Thoracic aorta (tissue), 2 donors: ENCODE data around the gene CRISPLD2. TPM values are rescaled to one million over a fixed set of nuclear protein-coding genes. Genes with fewer than 3 reads are reported as not detected.

ENCODE experiments used
- ATAC-seq: fragments of 150-250 bp; one replicate; pipeline ENCODE4 v1.8.0; 2017; ENCODE audit warnings: low read depth; ENCODE audit not compliant: insufficient number of reproducible peaks, low FRiP score
- DNase-seq: peaks from one replicate; pipeline ENCODE4 v3.0.0-alpha.2; 2020; ENCODE audit warnings: low spot score
- H3K27ac ChIP-seq, 2 donors: fragments of 200-600 bp; sonication (generic); 1 replicate in 1 of 2; 2 replicates in 1 of 2; pipeline ENCODE4 v1.5.1; 2016; ENCODE audit warnings: mild to moderate bottlenecking in 2 of 2, moderate library complexity in 2 of 2
- H3K27me3 ChIP-seq: fragments of 200-600 bp; sonication (generic); replicated peaks from 2 replicates; pipeline ENCODE4 v1.6.0; 2016; ENCODE audit warnings: mild to moderate bottlenecking; ENCODE audit not compliant: insufficient read depth
- H3K36me3 ChIP-seq: fragments of 200-600 bp; sonication (generic); one replicate; pipeline ENCODE4 v1.5.1; 2016
- H3K4me1 ChIP-seq, 2 donors: fragments of 200-600 bp; sonication (generic); 1 replicate in 1 of 2; 2 replicates in 1 of 2; pipeline versions ENCODE4 v1.5.1 to v1.6.0; 2016; ENCODE audit warnings: low read depth in 2 of 2, mild to moderate bottlenecking in 1 of 2; ENCODE audit not compliant: control insufficient read depth in 1 of 2
- H3K4me3 ChIP-seq: fragments of 200-600 bp; sonication (generic); 2 replicates; pipeline ENCODE4 v1.5.1; 2016; ENCODE audit warnings: mild to moderate bottlenecking
- H3K9me3 ChIP-seq: fragments of 200-600 bp; sonication (generic); 2 replicates; pipeline ENCODE4 v1.5.1; 2016
- total RNA-seq, 2 donors: library from RNA; depleted of rRNA; stranded (reverse); fragments of >200 nt; gene quantifications; one replicate each; pipeline versions ENCODE4 v1.1.0 to v1.2.3, GENCODE V29; 2016
- TF ChIP-seq, protein P1 (sequence below): fragments of 200-600 bp; sonication (generic); IDR thresholded peaks from one replicate; pipeline ENCODE4 v1.5.1; 2019; ENCODE audit warnings: antibody characterized with exemption

Gene CRISPLD2
- total RNA-seq, 2 donors from 2014 or later, result 116 to 390 TPM

DNA sequence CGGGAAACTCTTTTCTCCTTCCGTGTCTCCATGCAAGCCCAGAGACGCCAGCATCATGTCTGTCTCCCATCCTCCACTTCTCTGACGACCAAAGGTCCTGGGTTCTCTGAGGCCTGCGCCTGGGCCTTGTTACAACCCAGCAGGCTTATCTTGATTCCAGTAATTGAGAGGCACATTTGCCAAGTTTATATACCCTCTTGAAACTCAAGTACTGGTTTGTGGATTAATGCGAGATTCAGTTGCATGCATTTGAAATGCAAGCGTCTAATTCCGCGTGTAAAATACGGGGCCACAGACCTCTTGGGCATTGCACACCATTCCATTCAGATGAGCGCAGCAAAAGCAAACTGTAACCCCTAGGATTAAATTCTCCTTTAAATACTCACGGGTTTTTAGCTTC, 28.7 kb upstream of the CRISPLD2 start:
- TF ChIP-seq, protein P1, sequence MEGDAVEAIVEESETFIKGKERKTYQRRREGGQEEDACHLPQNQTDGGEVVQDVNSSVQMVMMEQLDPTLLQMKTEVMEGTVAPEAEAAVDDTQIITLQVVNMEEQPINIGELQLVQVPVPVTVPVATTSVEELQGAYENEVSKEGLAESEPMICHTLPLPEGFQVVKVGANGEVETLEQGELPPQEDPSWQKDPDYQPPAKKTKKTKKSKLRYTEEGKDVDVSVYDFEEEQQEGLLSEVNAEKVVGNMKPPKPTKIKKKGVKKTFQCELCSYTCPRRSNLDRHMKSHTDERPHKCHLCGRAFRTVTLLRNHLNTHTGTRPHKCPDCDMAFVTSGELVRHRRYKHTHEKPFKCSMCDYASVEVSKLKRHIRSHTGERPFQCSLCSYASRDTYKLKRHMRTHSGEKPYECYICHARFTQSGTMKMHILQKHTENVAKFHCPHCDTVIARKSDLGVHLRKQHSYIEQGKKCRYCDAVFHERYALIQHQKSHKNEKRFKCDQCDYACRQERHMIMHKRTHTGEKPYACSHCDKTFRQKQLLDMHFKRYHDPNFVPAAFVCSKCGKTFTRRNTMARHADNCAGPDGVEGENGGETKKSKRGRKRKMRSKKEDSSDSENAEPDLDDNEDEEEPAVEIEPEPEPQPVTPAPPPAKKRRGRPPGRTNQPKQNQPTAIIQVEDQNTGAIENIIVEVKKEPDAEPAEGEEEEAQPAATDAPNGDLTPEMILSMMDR, result no peak
- Histone ChIP-seq H3K9me3 (no peaks in the 10 kb centered on the region), H3K36me3 (no peaks in the 10 kb centered on the region), H3K27me3 (no peaks in the 10 kb centered on the region), H3K4me1 (peaks cover 0 to 13% of the 10 kb centered on the region in 2 donors), H3K4me3 (no peak overlapping the region), H3K27ac (no peak overlapping the region)
- no peak for ATAC-seq
- no peak for DNase-seq

DNA sequence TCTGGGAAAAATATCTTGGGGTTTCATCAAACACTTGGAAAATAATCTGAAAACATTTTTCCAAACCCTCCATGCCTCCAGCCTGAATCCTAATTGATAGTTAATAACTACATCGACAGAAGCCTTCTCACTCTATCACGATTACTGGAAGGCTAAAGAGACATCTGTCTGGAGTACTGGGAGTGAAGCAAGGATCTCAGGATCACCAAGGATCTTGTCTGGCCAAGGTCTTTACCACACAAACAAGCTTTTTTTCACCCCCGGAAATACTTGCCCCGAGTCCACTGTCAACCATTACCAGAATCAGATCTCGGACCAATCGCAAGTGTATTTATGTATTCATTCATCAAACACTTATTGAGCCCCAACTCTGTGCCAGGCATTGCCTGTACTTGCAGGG, 28.3 kb upstream of the CRISPLD2 start:
- no peaks in the 10 kb centered on the region for H3K27me3 ChIP-seq
- H3K4me3 ChIP-seq, result no peak overlapping the region
- DNase-seq (no peak), ATAC-seq (no peak)
- H3K36me3 ChIP-seq, result no peaks in the 10 kb centered on the region
- H3K9me3 ChIP-seq, result no peaks in the 10 kb centered on the region
- TF ChIP-seq, protein P1, result no peak
- H3K27ac ChIP-seq, result no peak overlapping the region
- peaks cover 0 to 9% of the 10 kb centered on the region in 2 donors for H3K4me1 ChIP-seq

DNA sequence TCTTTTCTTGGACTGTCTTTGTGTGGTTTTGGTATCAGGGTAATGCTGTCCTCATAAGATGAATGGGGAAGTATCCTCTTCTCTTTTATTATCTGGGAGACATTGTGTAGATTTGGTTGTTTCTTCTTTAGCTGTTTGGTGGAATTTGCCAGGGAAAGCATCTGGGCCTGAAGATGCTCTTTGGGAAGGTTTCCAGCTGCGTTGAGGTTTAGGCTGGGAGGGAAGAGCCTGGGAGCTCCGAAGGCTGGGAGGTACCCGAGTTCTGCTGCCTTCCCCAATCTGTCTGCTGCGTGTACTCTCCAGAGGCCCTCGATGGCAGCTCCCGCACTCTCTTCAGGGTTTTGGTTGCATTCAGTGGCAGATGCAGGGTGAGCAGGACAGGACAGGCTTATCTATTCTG, 25.6 kb upstream of the CRISPLD2 start:
- no peak overlapping the region for H3K27ac ChIP-seq
- no peaks in the 10 kb centered on the region for H3K9me3 ChIP-seq
- H3K4me3 ChIP-seq, result no peak overlapping the region
- TF ChIP-seq, protein P1, result no peak
- H3K36me3 ChIP-seq, result no peaks in the 10 kb centered on the region
- no peaks in the 10 kb centered on the region for H3K4me1 ChIP-seq
- no peak for DNase-seq
- ATAC-seq, result no peak
- no peaks in the 10 kb centered on the region for H3K27me3 ChIP-seq

DNA sequence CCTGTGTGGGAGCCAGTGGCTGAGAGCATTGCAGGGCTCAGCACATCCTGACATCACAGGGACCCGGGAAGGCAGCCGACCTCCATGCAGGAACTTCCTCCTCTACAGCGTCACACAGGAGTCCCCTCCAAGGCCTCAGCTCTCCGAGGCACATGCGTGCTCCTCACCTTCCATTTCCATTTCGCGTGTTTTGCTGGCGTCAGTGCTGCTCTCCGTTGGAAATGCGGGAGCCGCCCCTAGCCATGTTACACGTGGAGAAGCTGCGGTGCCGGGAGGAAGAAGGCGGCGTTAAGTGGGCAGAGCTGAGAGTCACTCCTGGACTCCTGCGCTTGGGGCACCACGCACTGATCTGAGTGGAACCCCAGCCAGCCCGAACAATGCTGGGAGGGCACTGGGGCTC, 25.2 kb upstream of the CRISPLD2 start:
- Histone ChIP-seq H3K4me3 (no peak overlapping the region), H3K4me1 (no peaks in the 10 kb centered on the region), H3K36me3 (no peaks in the 10 kb centered on the region), H3K27me3 (no peaks in the 10 kb centered on the region), H3K9me3 (no peaks in the 10 kb centered on the region), H3K27ac (no peak overlapping the region)
- TF ChIP-seq, protein P1, result no peak
- ATAC-seq (no peak), DNase-seq (no peak)

DNA sequence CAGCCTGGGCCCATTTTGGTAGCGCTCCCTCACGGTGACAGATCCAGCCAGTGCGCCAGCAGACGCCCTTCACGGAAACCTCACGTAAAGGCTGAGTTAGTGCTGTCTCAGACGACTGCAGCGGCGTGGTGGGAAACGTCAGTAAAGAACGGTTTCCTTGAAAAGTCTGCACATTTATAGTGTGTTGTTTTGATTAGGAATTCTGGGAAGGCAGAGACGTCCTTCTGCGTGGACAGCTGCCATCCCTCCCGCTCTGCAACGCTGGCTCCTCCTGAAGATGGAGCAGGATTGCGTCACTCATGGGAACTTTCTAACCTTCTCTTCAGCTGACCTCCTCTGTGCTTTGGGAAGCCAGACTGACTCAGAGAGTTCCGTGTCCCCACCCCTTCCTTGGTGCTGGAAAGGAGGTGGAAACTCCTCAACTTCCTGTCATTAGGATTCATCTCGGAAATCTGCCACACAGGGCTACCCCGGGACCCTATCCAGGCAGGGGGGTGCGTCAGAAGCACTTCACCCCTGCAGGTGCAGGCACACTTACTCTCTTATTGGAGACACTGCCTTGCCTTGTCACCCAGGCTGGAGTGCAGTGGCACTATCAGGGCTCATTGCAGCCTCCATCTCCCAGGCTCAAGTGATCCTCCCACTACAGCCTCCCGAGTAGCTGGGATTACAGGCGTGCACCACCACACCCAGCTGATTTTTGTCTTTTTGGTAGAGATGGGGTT, 24.3 kb upstream of the CRISPLD2 start:
- DNase-seq, result peak; percentile 47

More for the DNA sequence above, 24.3 kb upstream of the CRISPLD2 start:
- ATAC-seq, result peak; percentile 91
- Histone ChIP-seq H3K36me3 (no peaks in the 10 kb centered on the region), H3K27me3 (no peaks in the 10 kb centered on the region), H3K9me3 (no peaks in the 10 kb centered on the region), H3K4me3 (peak overlapping the region; percentile 54), H3K27ac (peak overlapping the region in 1 of 2 donors; percentile 1), H3K4me1 (no peaks in the 10 kb centered on the region)
- TF ChIP-seq, protein P1, result no peak
